Measurements from ENCODE around the gene DCAF11.

Gene DCAF11

DNA sequence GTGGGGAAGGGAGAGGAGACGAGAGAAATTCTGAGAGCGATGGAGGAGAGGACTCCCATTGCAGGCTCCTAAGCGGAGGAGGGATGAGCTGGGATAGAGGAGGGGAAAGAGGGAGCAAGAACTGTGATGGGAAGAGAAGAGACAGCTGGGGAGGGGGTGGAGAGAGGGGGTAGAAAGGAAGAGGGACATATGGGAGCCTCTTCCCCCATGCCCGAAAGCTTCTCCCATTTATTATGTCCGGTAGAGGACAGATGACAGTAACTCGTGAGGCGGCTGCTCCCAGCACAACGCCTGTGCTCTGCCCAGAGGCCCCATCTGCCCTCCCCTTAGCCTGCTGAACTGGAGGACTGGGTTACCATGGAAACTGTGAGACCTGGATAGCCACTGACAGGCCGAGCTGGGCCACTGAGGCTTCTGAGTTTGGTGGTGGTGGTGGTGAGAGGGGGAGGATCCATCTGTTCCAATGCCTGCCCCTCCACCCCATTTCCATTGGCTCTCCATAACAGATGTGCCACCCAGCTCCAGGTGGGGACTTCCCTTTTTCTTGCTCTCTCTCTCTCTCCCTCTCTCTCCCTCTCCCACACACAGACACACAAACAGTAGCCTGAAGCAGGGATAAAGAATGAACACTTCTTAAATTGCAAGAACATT is 35.0 kb upstream of the DCAF11 start:
- DNase-seq, result no peak

DNA sequence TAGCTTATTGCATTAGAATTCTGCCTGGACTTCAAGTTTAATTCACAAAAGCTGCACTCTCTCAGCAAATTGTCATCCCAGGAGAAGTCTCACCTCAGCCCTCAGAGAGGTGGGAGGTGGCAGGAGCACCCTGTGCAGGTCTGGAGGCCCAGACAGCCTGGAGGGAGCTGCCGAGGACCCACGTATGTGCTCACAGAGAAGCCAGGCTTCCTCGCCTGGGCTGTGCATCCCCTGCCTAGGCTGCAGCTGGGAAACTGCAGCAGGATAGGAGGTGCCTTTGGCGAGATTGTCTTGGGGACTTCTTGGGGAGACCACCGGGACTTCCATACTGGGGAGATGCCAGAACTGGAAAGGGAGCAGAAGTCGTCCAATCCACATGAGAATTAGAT is 34.4 kb upstream of the DCAF11 start:
- DNase-seq, result no peak

- peak; percentile 70 for DNase-seq
Observed at GRCh38 chr14:24080888-24081738, 33.5 kb upstream of the DCAF11 start.

- DNase-seq, result no peak
Observed at GRCh38 chr14:24081739-24082211, 32.8 kb upstream of the DCAF11 start.

DNA sequence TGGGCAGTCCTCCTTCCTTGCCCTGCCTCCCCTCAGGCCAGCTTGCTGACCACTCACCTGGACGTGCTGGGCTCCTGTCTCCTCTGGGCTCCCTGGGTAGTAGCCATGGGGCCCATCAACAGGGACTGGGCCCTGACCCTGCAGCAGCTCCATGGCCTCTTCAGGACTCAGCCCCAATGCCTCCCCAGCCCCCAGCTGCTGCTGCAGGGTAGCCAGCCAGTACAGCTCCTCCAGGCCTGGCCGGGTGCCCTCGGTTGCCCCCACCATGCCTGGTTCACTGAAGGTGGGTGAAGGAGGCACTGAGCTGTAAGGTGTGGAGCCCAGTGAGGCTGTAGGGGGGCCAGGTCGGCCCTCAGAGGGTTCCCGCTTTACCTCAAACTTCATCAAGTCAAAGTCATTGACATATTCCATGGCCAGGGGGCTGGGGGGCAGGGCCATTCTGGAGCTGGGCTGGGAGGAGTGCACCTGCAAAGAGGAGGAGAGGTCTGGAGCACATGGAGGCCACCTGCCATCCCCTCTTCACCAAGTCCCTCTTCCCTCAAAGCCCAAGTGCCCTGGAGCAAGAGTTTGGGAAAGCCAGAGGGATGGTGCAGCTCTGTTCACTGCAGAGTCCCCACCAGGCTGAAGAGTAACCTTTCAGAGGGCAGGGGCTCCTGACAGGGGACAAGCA is 32.0 kb upstream of the DCAF11 start:
- no peak for DNase-seq

DNA sequence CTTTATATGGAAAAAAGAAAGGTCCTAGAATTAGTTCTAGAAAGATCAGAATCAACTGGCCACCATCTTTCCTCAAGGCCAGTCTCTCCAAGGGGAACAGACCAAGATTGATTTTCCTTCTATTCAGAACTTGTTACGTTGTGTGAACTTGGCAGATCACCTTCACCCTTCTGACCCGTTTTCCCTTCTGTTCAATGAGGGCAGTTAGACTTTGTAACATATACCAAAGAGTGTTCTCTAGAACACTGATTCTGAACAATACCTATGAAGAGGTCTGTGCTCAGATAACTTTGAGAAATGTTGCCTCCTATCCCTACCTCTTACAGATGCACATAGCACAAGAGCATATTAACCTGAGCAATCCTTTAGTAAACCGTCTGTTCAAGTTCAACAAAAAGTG is 31.1 kb upstream of the DCAF11 start:
- DNase-seq, result no peak

GRCh38 chr14:24084440-24084839 is 30.1 kb upstream of the DCAF11 start:
- DNase-seq, result no peak

DNA sequence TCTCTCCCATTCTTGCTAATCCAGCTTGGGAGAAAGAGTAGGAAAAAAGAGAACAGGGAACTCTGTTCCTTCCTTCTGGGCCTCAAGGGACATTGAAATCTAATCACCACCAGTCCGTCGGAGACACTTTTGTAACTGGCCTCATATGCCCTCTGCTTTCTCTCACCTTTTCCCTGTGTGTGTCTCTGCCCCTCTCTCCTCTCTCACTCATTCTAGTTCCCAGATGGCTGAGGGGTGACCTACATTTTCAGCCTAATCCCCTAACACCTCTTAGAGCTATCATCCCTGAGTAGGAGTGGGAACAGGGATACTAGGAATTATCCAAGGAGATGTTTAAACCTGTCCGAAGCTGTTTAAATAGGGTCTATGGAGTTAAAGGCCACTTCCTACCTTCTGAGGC is 29.4 kb upstream of the DCAF11 start:
- no peak for DNase-seq

DNA sequence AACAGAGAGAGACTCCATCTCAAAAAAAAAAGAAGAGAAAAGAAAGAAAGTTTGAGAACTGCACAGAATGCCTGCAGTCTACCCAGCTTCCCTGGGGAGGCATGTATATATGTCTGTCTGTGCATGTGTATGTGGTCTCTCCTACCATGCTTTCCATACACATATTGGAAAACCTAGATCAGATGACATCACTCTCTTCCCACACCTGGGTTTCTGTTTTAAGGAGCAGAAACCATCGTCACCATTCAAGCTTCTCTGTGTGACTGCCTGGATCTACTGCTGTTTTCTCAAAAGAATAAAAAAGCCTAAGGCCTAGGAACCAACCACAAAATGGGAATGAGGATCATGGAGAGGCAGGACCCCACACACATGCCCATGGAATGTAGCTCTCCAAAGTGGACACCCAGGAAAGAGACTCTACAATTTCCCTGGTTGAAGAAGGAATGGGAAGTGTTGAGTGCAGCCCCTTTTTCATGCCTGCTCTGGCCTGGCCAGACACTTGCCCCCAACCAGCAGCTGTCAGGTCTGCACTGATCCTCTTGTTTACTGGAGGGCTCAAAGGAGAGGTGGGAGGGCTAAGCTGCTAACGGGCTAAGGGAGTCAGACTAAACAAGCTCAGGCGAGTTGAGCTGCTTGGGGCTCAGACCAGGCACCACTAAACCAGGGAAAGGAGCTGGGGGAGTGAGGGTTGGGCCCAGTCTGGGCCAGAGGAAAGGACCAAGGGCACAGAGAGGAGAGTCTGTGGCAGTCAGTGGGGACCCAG is 28.2 kb upstream of the DCAF11 start:
- no peak for DNase-seq

DNA sequence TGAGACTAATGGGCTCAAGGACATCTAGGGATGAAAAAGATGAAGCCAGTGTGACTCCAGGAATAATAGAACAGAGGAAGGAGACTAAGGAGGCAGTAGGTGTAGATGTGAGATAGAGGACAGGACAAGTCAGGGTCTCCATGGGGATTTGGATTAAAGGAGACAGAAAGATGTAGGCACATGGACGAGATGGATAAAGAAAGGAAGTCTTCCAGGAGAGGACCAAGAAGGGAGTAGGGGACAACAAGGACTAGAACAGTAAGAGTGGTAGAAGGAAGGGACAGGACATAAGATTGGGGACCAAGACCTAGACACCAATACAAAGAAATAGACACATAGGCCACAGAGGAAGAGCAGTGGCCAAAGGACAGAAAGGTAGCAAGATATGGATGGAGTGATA is 27.6 kb upstream of the DCAF11 start:
- DNase-seq, result no peak

DNA sequence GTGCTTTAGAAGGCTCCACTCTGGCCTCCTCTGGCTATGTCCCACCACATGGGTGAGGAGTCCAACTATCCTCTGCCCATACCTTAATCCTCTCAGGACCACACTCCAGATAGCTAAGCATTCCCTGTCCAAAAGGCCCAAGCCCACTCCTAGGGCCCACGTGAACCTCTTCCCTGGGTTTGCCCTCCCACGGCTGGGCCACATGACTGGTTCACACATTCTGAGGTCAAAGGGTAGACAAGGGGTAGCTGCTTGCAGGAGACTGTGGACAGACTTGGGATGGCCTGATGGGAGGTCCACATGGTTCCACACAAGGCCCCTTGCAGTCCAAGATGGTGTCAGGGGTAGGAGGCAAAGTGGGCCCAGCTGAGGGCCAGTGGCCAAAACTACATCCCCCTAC is 26.5 kb upstream of the DCAF11 start:
- no peak for DNase-seq

- no peak for DNase-seq
Observed at GRCh38 chr14:24089890-24090289, 24.7 kb upstream of the DCAF11 start.

GRCh38 chr14:24092110-24092504 is 22.5 kb upstream of the DCAF11 start:
- DNase-seq, result no peak

DNA sequence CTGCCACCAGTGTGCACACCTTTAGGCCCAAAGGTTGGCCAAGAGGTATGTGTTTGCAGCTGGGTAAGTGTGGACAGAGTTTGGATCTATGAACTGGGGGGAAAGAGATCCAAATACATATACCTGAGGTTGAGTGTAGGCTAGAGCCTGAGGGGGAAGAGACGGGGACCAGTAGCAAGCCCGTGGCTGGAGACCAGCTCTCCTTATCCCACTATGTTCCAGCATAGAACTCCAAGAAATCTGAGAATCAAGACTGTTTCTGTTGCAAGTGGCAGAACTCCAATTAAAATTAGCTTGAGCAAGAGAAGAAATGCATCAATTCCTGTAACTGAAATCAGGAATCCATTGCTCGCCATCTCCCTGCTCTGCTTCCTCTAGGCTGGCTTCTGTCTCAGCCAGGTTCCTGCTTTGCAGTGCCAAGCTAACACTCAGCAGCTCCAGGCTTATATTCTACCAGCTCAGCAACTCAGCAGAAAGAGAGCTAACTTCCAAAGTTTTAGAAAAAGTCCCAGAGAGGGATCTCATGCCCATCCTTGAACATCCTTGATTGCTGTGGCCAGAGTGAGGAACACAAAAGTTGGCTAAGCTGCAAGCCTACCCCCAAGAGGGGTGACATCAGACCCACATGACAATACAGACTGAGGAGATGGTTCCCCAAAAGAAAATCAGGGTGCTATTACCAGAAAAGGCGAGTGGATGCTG is 21.9 kb upstream of the DCAF11 start:
- no peak for DNase-seq

DNA sequence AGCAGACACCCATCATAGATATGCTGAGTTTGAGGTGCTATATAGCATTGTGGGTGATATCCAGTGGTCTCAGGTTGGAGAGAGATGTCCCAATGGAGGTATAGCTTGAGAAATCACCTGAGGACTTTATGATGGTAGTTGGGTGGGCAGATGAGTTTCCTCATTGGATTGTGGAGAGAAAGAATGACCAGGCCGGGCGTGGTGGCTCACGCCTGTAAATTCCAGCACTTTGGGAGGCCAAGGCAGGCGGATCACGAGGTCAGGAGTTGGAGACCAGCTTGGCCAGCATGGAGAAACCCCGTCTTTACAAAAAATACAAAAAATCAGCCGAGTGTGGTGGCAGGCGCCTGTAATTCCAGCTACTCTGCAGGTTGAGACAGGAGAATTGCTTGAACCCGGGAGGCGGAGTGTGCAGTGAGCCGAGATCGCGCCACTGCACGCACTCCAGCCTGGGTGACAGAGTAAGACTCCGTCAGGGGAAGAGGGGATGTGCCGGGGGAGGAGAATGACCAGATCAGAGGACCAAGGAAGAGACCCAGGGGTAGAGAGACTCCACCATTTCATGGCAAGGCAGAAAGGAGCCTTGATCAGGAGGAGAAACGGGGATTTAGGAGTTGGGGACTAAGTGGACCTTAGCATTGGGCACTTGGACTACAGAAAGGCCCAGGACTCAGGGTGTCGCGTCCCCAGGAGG is 21.2 kb upstream of the DCAF11 start:
- no peak for DNase-seq

DNA sequence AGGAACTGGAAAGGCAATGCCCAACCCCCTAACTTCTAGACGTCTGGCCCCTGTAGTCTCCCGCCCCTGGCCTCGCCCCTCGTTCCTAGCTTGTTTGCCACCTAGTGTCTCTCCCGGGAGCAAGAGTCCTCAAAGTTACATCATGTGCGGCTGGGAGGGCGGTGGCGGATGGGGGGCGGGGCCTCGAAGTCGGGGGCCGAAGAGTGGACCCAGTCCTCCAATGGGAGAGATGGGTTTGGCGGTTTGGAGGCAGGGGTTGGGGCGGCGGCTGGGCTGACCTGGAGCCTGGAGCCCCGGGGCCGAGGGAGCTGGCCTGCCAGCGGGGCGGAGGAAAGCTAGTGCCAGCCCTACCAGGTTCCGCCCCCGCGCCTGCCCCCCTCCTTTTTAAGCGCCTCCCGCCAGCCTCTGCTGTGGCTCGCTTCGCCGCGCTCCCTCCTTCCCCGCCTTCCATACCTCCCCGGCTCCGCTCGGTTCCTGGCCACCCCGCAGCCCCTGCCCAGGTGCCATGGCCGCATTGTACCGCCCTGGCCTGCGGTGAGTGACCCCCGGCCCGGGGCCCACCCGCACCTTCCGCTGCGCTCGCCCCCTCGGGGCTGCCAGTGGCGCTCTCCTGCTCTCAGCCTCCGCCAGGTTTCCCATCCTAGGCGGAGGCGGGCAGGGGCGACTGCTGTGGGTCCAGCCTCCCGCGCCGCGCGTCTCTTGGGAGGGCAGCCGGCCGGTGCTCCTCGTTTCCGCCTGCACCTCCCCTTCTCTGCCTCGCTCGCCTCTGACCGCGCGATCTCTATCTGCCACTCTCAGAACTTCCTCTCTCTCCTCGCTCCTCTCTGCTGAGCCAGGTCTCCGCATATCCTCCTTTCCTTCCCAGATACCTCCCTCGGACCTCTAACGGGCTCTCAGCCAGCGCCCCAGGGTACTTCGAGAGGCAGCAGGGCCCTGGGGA is 20.4 kb upstream of the DCAF11 start, which contains the start of gene PCK2:
Gene PCK2, plus strand, starts transcription at position 411 of the 940 bp plus-strand sequence. Its CDS starts 95 bp downstream, at position 506.
- DNase-seq, result peak; percentile 73

- DNase-seq, result no peak
Observed at GRCh38 chr14:24094841-24095270, 19.7 kb upstream of the DCAF11 start.

DNA sequence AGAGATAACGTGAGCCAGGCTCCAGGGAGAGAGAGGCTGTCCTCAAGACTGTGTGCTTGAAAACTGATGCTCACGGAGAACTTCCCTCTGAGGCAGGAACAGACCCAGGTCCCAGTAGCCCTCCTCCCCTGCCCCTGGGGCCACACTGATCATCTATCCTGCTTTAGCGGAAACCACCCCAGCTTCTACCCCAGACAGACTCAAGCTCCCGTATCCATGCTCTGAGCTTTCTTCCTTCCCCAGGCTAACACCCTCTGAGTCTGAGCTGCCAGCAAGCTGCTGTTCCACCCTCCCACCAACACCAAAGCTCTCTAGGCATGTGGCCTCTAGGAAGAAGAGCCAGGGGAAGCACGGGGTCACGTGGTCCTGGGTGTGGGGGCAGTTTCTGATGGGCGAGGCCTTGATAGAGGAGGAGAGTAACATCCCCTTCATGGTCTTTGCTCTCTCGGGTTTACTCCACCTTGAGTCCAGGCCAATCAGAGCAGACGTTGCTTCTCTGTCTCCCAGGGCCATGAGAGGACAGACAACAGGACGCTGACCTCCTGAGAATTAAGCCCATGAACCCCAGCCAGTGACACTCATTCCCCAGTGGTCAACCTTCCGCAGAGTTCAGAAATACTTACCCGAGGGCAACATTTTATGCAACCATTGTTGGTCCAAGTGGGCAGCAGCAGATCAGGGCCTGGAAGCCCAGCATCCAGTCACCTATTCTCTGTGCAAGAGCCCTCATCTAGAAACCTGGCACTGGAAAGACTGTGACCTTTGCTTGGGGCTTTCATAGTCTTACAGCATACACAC is 19.1 kb upstream of the DCAF11 start:
- peak; percentile 40 for DNase-seq

- DNase-seq, result no peak
Observed at GRCh38 chr14:24096545-24097181, 17.9 kb upstream of the DCAF11 start.

Data from CD4-positive, alpha-beta T cell treated with Interleukin-12 subunit alpha and Interleukin-12 subunit beta, for 1 hour (primary cell).